ENCODE data around the gene GPR143.
"Not testable (repeated sequence)": the region's sequence is repeated elsewhere in the genome, so short reads cannot be mapped to it uniquely, and the experiment has no call there.

The GPR143 gene

DNA sequence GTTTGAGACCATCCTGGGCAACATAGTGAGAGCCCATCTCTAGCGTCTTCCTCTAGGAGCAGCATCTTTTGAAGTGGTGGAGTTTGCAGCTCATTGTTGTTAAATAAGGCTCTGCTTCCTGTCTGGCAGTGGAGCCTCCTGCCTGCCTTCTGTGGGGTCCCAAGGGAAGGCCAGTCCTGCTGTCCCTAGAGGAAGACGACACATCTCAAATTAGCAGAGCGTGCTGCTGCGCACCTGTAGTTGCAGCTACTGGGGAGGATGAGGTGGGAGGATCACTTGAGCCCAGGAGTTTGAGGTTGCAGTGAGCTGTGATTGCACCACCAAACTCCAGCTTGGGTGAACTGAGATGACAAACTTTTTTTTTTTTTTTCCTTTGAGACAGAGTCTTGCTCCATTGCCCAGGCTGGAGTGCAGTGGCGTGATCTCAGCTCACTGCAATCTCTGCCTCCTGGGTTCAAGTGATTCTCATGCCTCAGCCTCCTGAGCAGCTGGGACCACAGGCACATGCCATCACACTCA, 2.7 kb upstream of the GPR143 start:
- not testable (repeated sequence) for DNase-seq (ENCODE audit: low spot score)

DNA sequence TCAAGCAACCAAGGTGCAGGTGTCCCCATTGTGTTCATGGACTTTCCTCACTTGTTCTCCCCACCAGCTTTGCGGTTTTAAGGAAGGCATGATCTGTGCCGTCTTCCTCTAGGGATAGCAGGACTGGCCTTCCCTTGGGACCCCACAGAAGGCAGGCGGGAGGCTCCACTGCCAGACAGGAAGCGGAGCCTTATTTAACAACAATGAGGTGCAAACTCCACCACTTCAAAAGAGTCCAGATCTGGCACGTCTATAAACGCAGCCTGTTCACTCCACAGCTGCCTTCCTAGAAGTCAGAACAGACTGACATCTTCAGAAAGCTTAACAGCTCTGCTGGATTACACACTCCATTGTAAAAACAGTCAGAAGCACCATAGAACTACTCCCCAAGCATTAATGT, 1.7 kb upstream of the GPR143 start:
- no peak for DNase-seq (ENCODE audit: low spot score)

DNA sequence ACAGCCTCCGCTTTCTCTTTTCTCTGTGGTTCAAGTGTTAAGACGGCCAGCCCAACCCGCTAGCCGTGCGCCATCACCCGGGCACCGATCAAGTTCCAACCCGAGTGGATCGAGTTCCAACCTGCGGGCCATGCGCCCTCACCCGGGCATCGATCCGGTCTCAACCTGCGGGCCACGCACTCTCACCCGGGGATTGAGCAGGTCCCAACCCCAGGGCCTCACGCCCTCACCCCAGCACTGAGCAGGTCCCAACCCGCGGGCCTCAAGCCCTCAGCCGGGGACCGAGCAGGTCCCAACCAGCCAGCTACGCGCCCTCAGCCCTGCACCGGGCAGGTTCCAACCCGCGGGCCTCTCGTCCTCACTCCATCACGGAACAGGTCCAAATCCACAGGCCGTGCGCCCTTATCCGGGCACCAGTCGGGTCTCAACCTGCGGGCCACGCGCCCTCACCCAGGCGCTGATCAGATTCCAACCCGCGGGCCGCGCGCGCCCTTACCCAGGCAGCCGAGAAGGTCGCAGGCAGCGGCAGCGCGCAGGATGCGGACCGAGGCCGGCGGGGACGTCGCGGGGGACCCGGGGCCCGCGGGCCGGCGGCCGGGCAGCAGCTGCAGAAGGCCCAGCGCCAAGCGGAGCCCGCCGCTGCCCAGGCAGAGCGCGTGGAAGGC, 443 bp downstream of the GPR143 start:
- DNase-seq (ENCODE audit: low spot score) = no peak

DNA sequence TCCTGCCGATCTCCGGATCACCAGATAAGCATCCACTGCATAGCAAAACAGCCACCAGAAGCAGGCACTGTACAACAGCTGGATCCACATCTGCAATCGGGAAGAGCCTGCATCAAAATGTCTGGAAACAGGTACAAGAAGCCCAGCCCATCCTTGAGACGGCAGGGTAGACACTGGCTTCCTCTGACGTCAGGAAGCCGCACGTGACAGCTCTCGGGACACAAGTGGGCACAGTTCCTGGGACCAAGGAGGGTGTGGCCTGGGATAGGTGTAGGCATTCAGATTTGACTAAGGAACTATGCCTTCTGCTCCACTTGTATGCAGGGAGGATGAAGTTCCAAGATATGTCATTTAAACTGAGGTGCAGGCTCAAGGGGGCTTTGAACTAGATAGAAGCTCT, 6.3 kb downstream of the GPR143 start:
- DNase-seq (ENCODE audit: low spot score) = no peak

DNA sequence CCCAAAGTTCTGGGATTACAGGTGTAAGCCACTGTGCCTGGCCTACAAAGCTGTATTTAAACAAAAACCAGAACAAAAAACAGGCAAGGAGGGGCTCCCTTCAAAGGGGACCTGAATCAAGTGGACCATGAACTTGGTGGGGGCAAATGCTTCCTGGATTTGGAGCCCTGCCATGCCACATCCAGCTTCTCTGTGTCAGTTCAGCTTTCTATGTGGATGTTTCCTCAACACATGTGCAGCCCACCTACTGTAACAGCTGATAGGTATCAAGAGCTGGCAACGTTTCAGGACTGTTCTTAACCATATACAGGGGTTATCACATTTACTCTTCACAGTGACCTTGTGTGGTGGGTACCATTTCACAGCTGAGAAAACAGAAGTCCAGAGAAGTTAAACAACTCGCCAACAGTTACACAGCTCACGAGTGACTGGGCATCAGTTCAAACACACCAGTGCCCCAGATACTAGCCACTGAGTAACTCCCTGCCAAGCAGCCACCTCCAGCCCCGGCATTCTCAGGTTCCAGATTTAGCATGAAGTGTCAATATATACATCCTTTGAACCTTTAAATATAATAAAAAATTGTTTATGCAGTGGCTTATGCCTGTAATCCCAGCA, 7.5 kb downstream of the GPR143 start:
- DNase-seq (ENCODE audit: low spot score) = no peak

DNA sequence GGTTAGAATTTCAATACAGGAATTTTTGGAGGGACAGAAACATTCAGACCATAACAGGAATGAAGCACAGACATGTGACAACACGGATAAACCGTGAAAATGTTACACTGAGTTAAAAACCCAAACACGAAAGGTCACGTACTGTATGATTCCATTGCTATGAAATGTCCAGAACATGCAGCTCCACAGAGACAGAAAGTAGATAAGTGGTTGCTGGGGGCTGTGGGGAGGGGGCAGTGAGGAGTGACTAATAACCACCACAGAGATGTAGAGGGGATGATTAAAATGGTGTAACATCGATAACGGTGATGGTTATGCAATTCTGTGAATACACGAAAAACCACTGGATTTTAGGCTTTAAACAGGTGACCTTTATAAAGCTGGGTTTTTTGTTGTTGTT, 8.3 kb downstream of the GPR143 start:
- DNase-seq (ENCODE audit: low spot score) = no peak

DNA sequence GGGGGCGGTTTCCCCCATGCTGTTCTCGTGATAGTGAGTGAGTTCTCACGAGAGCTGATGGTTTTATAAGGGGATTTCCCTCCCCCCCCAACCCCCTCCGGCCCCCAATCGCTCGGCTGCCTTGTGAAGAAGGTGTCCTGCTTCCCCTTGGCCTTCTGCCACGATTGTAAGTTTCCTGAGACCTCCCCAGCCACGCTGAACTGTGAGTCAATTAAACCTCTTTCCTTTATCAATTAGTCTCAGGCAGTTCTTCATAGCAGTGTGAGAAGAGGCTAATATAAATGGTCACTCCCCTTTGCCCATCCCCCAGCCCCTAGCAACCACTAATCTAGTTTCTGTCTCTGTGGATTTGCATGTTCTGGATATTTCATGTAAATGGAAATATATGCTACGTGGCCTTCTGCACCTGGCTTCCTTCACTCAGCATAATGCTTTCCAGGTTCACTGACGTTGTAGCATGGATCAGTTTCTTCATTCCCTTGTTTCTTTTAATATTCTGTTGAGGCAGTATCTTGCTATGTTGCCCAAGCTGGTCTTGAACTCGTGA, 16.4 kb downstream of the GPR143 start:
- DNase-seq (ENCODE audit: low spot score) = no peak

DNA sequence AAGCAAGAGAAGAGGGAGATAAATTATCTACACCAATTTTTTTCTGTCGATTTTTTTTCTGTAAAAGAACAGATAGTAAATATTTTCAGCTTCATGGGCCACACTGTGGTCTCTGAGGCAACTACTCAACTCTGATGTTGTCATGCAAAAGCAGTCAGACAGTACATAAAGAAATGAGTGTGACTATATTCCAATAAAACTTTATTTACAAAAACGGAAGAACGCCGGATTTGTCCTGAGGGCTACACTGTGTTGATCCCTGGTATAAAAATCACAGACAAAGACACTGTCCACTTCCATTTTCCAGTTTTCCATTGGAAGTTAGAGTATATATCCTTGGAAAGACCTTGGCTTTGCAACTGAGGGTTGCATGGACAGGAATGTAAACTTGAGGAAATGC, 18.0 kb downstream of the GPR143 start:
- no peak for DNase-seq (ENCODE audit: low spot score)

DNA sequence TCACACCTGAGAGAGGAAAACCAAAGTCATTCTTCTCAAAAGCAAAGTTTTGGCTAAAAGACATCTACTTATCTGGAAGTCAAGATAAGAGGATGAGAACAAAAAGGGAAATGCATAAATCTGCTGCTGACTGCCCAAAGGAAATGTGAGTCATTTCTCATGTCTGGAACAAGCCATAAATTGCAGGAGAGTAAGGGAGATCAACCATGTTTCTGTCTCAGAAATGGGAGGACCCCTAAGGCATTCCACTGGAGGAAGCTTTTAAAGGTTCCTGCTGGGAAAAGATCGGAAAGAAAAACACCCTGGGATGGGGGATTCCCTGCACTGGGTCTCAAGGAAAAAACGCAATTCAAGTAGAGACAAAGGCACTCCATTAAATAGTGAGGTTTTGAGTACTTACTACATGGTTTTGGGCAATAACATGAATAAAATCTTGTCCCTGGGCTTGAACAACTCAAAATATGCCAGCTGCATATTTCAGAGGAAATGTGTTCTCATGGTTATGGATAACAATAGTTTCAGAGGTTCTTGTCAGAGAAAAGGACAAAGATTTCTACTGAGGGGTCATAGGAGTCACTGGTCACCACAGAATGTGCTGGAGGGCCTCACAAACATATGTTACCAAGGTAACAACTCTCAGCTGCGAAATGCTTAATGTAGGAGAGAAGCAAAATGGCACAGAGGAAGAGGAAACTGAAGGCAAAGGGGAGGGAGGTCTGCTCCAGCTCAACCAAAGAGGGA, 19.3 kb downstream of the GPR143 start:
- no peak for DNase-seq (ENCODE audit: low spot score)

DNA sequence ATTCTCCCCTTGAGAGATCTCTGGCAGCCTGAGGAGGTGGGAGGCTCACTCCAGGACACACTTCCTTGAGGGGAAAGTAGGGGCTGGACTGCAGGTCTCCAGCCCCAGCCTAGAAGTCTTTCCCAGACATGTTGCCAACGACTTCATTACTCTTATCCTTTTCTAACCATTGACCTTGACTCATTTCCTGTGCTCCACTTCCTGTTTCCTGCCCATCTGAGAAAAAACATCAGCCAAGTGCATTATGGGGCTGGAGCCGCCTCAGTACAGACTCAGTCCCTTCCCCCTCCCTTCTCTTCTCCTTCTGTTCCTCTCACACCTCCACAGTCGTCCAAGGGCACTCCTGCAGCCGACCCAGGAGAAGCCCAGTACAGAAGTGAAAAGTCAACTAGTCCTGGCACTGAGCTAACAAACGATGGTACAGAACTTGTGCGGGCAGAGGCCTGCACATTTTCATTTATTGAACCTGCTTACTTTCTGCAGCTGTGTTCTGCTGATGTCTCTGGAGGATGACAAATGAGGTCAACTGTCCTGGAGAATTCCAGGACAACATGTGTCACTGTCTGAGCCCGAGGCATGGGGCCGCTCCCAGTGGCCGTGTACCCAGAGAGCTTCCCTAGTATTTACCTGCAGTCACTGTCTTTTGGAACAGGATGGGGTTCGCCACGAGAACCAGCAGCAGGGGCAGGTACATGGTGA, 20.1 kb downstream of the GPR143 start:
- DNase-seq (ENCODE audit: low spot score) = no peak

DNA sequence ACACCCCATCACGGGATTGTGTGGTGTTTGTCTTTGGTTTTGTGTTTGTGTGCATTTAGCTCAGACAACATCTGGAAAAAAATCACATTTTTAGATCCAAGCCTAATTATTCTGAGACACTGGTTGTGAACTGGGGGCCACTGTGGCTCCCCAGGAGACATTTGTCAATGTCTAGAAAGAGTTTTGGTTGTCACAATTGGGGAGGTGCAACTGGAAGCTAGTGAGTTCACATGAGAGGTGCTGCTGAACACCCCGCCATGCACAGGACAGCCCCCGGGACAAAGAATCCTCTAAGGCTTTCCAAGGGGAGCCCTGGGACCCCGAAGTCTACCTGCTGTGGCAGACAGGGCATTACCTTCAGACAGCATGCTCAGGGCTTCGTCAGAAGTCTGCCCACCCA, 26.5 kb downstream of the GPR143 start:
- DNase-seq (ENCODE audit: low spot score) = no peak

DNA sequence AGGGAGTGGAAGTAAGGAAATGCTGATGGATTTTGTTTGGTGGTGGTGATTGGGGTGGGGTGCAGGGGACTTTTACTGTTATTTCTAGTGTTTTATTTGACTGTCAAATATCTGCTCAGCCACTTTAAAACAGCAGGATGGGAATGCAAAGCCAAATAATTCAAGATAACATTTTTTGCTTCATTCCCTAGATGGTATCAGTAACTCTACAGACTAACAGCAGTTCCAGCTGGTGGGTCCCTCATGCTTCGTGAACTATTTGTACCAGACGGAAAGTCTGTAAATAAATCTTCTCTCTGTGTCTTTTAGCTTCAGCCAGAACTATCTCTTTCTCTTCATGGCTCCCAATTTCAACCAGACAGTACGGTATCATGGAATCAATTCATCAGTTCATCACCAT, 27.5 kb downstream of the GPR143 start:
- no peak for DNase-seq (ENCODE audit: low spot score)

DNA sequence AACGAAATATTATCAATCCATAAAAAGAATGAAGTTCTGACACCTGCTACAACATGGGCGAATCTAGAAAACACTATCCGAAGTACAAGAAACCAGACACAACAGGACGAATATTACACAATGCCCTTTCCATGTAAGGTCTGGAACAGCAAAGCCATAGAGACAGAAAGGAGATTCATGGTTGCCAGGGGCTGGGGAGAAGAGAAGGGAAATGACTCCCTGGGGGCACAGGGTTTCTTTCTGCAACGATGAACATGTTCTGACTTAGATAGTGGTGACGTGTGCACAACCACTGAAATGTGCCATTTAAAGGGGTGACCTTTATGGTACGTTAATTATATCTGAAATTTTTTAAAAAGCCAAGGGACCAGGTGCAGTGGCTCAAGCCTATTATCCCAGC, 28.3 kb downstream of the GPR143 start:
- DNase-seq (ENCODE audit: low spot score) = no peak

DNA sequence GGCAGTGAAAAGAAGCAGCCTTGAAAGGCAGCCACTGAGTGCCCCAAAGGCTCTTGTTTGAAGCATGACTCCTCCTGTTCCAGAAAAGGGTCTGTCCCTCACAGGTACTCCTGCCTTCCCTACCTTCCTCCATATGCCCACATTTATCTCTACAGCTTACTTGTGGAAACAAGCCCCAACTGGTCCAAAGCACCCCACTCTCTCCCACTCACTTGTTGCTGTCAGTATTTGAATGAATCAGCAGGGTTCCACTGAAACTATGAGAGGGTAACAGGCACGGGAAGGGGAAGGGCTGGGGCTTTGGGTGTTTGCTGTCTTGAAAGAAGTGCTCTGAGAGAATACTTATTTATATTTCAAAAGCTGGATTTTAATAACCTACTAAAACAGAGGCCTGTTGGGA, 34.9 kb downstream of the GPR143 start:
- DNase-seq (ENCODE audit: low spot score) = no peak

DNA sequence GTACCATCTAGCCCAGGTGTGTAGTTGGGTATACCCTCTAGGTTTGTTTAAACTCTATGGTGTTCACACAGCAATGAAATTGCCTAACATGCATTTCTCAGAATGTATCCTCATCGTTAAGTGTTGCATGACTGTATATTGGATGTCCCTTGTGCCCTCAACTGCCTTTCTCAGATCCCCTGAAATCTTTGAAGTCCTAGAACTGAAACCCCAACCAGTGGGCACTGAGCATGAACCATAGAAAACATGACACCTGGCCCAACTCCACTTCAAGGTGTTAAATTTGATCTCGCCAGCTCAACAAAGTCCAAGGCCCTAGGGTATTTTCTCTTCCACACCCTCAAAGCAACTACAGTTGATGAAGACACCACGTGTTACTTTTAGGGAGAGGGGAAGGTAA, 35.6 kb downstream of the GPR143 start:
- DNase-seq (ENCODE audit: low spot score) = no peak

DNA sequence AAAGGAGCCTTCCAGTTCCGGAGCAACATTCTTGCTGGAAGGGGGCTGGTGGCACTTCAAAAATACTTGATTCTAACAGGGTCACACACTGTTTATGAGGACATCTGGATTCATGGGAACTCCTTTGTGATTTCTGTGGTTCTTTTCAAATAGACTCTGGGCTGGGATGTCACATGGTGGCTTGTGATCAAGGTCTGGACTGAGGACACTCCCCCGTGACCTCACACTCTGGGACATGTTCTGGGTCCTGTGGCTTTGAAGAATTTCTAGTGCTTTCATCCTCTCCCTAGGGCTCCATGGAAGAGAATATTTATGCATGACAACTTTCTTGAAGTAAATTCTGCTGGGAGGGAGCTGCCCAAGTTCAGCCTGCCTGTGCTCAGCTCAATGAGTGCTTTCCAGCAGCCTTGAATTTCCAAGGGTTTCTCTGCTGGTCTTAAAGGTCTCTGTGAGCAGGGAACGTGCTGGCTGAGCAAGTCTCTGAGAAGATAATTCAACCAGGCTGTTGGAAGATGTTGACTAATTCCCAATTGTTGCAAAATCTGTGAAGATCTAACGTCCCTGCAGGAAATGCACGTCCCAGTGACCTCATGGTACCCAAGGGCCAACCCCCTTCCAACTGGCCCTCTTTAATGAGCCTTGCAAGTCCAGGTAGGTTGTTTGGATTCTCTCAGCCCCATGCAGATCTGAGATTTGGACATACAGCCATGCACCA, 36.3 kb downstream of the GPR143 start:
- peak; percentile 6 for DNase-seq (ENCODE audit: low spot score)

DNA sequence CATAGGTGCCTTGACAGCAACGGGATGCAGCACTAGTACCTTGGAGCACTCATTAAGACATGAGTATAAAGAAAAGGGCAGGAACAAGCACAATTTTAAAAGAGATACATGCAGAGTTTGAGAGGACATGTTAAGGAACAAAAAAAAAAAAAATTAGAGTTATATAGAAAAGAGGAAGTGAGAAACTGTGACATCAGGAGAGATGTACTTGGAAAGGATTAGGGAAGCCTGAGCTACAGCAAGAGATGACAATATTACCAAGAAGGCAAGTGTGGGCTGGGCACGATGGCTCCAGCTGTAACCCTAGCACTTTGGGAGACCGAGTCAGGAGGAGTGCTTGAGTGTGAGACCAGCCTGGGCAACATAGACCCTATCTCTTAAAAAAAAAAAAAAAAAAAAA, 37.4 kb downstream of the GPR143 start:
- no peak for DNase-seq (ENCODE audit: low spot score)

DNA sequence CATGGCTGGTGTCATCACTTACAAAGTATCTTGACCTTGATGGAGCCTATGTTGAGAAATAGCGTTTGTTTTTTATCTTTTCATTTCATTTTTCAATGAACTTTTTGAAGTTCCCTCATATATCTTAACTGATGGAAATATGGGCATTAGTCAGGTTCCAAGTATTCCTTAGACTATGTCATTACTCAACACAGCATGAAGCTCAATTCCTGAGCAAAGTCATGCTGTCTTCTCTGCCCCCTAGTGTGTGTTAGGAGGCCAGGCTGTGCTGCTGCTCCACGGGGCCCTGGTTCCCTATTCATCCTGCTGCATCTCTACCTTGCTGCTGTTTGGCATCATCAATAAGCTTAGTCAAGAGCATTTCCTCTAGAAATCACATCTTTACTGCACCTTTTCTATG, 40.9 kb downstream of the GPR143 start:
- no peak for DNase-seq (ENCODE audit: low spot score)

DNA sequence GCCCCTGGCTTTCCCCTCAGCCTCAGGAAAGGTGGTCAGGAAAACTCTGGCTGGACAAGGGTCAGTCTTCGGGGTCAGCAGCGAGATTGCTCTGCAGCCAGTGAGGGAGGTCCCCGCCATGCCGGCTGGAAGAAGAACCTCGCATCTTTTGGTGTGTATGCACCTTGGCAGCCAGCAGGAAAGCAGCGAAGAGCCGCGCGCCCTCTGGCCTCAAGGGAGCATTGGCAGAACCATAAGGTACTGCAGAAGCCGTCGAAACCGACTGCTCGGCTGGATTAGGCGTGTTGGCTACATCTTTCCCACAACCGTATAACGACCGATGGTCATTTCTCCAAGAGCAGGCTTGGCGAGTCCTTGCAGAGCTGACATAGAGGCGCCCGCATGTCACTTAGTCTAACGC, 48.3 kb downstream of the GPR143 start:
- no peak for DNase-seq (ENCODE audit: low spot score)

DNA sequence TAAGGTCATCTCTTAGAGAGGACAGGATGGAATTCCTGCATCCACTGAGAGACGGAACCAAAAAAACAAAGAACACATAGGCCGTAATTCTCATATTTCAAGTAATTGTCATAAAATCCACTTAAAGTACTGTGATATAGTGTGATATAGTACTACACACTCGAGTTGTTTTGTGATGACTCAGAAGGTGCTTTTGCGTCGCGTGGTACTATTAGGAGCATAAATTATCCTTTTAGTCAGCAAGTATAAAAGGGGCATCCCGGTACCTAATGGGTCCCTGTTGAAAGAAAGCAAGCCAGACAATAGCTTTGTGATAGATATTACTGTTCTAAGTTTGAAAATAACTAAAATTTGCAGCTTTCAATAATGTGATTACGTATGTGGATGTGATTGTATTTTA, 55.3 kb downstream of the GPR143 start:
- DNase-seq (ENCODE audit: low spot score) = no peak

DNA sequence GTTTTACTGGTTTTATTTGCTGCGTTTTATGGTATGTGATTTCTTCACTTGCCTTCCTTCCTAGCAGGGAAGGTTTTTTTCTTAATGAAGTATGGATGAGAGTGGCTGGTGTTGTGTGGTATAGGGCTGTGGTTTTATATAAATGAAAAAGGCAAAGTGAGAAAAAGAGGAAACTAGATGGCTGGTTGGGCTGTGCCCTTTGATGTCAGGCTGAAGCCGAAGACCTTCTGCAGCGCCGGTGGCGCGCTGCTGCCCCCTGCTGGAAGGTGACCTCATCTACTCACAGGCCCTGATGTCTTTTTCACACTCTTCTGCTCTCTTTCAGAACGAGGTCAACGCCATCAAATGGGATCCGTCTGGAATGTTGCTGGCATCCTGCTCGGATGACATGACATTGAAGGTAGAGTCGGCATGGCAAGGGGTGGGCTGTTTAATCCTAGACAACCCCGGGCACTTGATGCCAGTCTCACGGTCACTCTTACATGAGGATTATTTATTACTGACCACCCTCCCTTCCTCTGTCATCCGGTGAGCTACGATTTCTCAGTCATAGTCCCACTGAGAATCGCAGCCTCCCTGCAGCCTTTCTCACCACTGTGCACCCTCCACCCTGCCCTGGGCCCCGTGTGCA, 56.6 kb downstream of the GPR143 start:
- peak; percentile 58 for DNase-seq (ENCODE audit: low spot score)
